Right renal cortex interstitium (tissue), 3 donors: ENCODE data around the gene SSC4D. TPM values are rescaled to one million over a fixed set of nuclear protein-coding genes. Genes with fewer than 3 reads are reported as not detected.

Source experiments
- DNase-seq, 3 donors: peaks; one replicate each; pipeline ENCODE4 v3.0.0-alpha.2; 2013; ENCODE audit warnings: low read depth in 3 of 3, low spot score in 2 of 3
- polyA plus RNA-seq, 3 donors: library from polyadenylated mRNA; unstranded; fragments of 120-200 nt; gene quantifications; one replicate each; pipeline ENCODE4 v1.2.1, GENCODE V29; 2013; ENCODE audit not compliant: insufficient read length in 3 of 3

The SSC4D gene
- polyA plus RNA-seq, 3 donors: 3.1 to 6.5 (median 5.5) TPM

GRCh38 chr7:76356823-76357222 lies 52.7 kb downstream of the SSC4D start:
- DNase-seq: no peak

GRCh38 chr7:76356115-76356514 lies 53.4 kb downstream of the SSC4D start:
- no peak for DNase-seq

GRCh38 chr7:76354981-76355730 lies 54.3 kb downstream of the SSC4D start:
- no peak for DNase-seq

GRCh38 chr7:76354516-76354915 lies 55.0 kb downstream of the SSC4D start:
- DNase-seq: no peak

GRCh38 chr7:76353744-76354143 lies 55.8 kb downstream of the SSC4D start:
- DNase-seq: no peak

- no peak for DNase-seq
Observed at GRCh38 chr7:76352193-76352592, 57.3 kb downstream of the SSC4D start.

- no peak for DNase-seq
Observed at GRCh38 chr7:76351372-76351771, 58.1 kb downstream of the SSC4D start.

- DNase-seq: no peak
Observed at GRCh38 chr7:76349313-76349885, 60.1 kb downstream of the SSC4D start.

GRCh38 chr7:76347710-76348109 lies 61.8 kb downstream of the SSC4D start:
- DNase-seq: no peak

GRCh38 chr7:76346778-76347177 lies 62.7 kb downstream of the SSC4D start:
- no peak for DNase-seq

GRCh38 chr7:76346097-76346496 lies 63.4 kb downstream of the SSC4D start:
- no peak for DNase-seq

- DNase-seq: no peak
Observed at GRCh38 chr7:76343931-76344321, 65.6 kb downstream of the SSC4D start.

GRCh38 chr7:76343294-76343930 lies 66.1 kb downstream of the SSC4D start:
- DNase-seq: no peak

GRCh38 chr7:76342222-76342621 lies 67.3 kb downstream of the SSC4D start:
- DNase-seq: no peak

GRCh38 chr7:76340617-76341131 lies 68.8 kb downstream of the SSC4D start:
- DNase-seq: no peak

Other genes starting within 250 kb of the SSC4D start
- 1 to 10 TPM in 2 of 3 donors, under 1 TPM in 1; 0.86 to 2.3 (median 1.1) TPM for gene SRRM3, start 207.8 kb downstream of the SSC4D start, polyA plus RNA-seq
- 100 to 1,000 TPM; 112 to 172 (median 132) TPM for gene HSPB1, start 107.0 kb downstream of the SSC4D start, polyA plus RNA-seq
- 100 to 1,000 TPM; 128 to 134 (median 130) TPM for gene YWHAG, start 50.7 kb downstream of the SSC4D start, polyA plus RNA-seq
- 10 to 100 TPM in 1 of 3 donors, 1 to 10 TPM in 2; 2.1 to 10.1 (median 2.5) TPM for gene ZP3, start 15.3 kb upstream of the SSC4D start, polyA plus RNA-seq
- gene DTX2, start 52.0 kb upstream of the SSC4D start, polyA plus RNA-seq: 1 to 10 TPM; 5.4 to 6.4 (median 6.2) TPM
- 1 to 10 TPM in 2 of 3 donors, under 1 TPM in 1; 0.17 to 1.9 (median 1.4) TPM for gene UPK3B, start 100.9 kb upstream of the SSC4D start, polyA plus RNA-seq
- gene SPDYE16, start 133.6 kb upstream of the SSC4D start, polyA plus RNA-seq: 1 to 10 TPM; 1.0 to 1.8 (median 1.3) TPM
- 10 to 100 TPM; 12.5 to 21.6 (median 14.4) TPM for gene POMZP3, start 217.6 kb upstream of the SSC4D start, polyA plus RNA-seq